DND-41 (cell line): ENCODE results near the gene ZRANB3.

Experiments
- CTCF ChIP-seq: IDR thresholded peaks from 2 replicates; pipeline ENCODE4 v1.5.1; 2012; ENCODE audit warnings: borderline replicate concordance, low read length, moderate library complexity, mild to moderate bottlenecking; ENCODE audit not compliant: poor library complexity, severe bottlenecking; ENCODE audit errors: extremely low read depth
- EZH2 ChIP-seq: IDR thresholded peaks from 3 replicates; pipeline ENCODE4 v1.6.1; 2012; ENCODE audit warnings: borderline replicate concordance, low read depth, mild to moderate bottlenecking, moderate library complexity, low read length, inconsistent platforms; ENCODE audit not compliant: severe bottlenecking

DNA sequence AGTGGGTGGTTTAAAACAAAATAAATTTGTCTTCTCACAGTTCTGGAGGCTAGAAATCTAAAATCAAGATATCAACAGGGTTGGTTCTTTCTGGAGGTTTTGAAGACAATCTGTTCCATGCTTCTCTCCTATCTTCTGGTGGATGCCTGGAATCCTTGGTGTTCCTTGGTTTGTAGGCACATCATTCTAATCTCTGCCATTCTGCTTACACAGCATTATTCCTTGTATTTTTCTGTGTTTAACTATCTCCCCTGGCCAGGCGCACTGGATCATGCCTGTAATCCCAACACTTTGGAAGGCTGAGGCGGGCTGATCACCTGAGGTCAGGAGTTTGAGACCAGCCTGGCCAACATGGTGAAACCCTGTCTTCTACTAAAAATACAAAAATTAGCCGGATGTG lies 108.1 kb downstream of the ZRANB3 start:
- TF ChIP-seq CTCF (no peak), EZH2 (no peak)
